Osteoblast (primary cell): Measurements from ENCODE around the gene PITPNC1. TPM values are rescaled to one million over a fixed set of nuclear protein-coding genes. Genes with fewer than 3 reads are reported as not detected.
A peak's percentile ranks its signal among the peaks of the same experiment; 100 is the strongest.

Source experiments
- DNase-seq: peaks from one replicate; pipeline ENCODE4 v3.0.0; 2011; ENCODE audit warnings: low spot score, mixed read lengths; ENCODE audit not compliant: insufficient read length; ENCODE audit errors: missing footprints
- H2AFZ ChIP-seq: 2 replicates; pipeline ENCODE4 v1.6.0; 2011; ENCODE audit warnings: mild to moderate bottlenecking, low read length
- H3K27ac ChIP-seq: 2 replicates; pipeline ENCODE4 v1.5.1; 2011; ENCODE audit warnings: mild to moderate bottlenecking, low read depth, low read length, moderate library complexity
- H3K27me3 ChIP-seq: 2 replicates; pipeline ENCODE4 v1.6.0; 2012; ENCODE audit warnings: mild to moderate bottlenecking, control low read depth, inconsistent platforms, low read length, moderate library complexity; ENCODE audit not compliant: insufficient read depth
- H3K36me3 ChIP-seq: 2 replicates; pipeline ENCODE4 v1.5.1; 2011; ENCODE audit warnings: mild to moderate bottlenecking, low read length, control low read depth, moderate library complexity; ENCODE audit not compliant: insufficient read depth
- H3K4me1 ChIP-seq: 2 replicates; pipeline ENCODE4 v1.5.1; 2011; ENCODE audit warnings: mild to moderate bottlenecking, low read length, control low read depth, moderate library complexity; ENCODE audit not compliant: insufficient read depth
- H3K4me2 ChIP-seq: 2 replicates; pipeline ENCODE4 v1.6.0; 2011; ENCODE audit warnings: mild to moderate bottlenecking, low read length; ENCODE audit not compliant: insufficient read depth
- H3K4me3 ChIP-seq: fragments of 200-600 bp; sonication (generic); 3 replicates; pipeline ENCODE4 v1.5.1; 2012; ENCODE audit warnings: mild to moderate bottlenecking, low read length, inconsistent platforms; ENCODE audit not compliant: insufficient read depth
- H3K79me2 ChIP-seq: 2 replicates; pipeline ENCODE4 v1.6.0; 2012; ENCODE audit warnings: mild to moderate bottlenecking, low read length, control low read depth, inconsistent platforms; ENCODE audit not compliant: insufficient read depth
- H3K9me3 ChIP-seq: 2 replicates; pipeline ENCODE4 v1.5.1; 2011; ENCODE audit warnings: low read depth, low read length, control low read depth
- H4K20me1 ChIP-seq: 2 replicates; pipeline ENCODE4 v1.6.0; 2012; ENCODE audit warnings: mild to moderate bottlenecking, low read length, control low read depth; ENCODE audit not compliant: insufficient read depth
- CTCF ChIP-seq: IDR thresholded peaks from 2 replicates; pipeline ENCODE4 v1.5.1; 2011; ENCODE audit warnings: mild to moderate bottlenecking, low read depth, low read length, moderate library complexity; ENCODE audit errors: extremely low read depth
- total RNA-seq: library from RNA; depleted of rRNA; stranded (reverse); fragments of >200 nt; gene quantifications from 2 replicates; pipeline ENCODE4 v1.2.3, GENCODE V29; 2012

The PITPNC1 gene
- total RNA-seq, 1 donor: 6.2 TPM

GRCh38 chr17:67601897-67602296 lies 224.8 kb downstream of the PITPNC1 start:
- Histone ChIP-seq H3K36me3 (no peaks in the 10 kb centered on the region), H3K4me3 (no peak overlapping the region), H2AFZ (no peak overlapping the region), H3K27me3 (no peaks in the 10 kb centered on the region), H3K27ac (no peak overlapping the region), H4K20me1 (no peaks in the 10 kb centered on the region), H3K4me2 (no peak overlapping the region), H3K9me3 (no peaks in the 10 kb centered on the region), H3K79me2 (no peaks in the 10 kb centered on the region), H3K4me1 (no peaks in the 10 kb centered on the region)
- no peak for TF ChIP-seq CTCF
- DNase-seq: no peak

- no peaks in the 10 kb centered on the region for H3K27me3 ChIP-seq
- H3K4me2 ChIP-seq: no peak overlapping the region
- H3K36me3 ChIP-seq: no peaks in the 10 kb centered on the region
- no peaks in the 10 kb centered on the region for H3K4me1 ChIP-seq
- no peak for TF ChIP-seq CTCF
- DNase-seq: no peak
- H2AFZ ChIP-seq: no peak overlapping the region
- no peak overlapping the region for H3K27ac ChIP-seq
- no peaks in the 10 kb centered on the region for H4K20me1 ChIP-seq
- no peaks in the 10 kb centered on the region for H3K9me3 ChIP-seq
- H3K4me3 ChIP-seq: no peak overlapping the region
- no peaks in the 10 kb centered on the region for H3K79me2 ChIP-seq
Measured at GRCh38 chr17:67602444-67602843, 225.4 kb downstream of the PITPNC1 start.

GRCh38 chr17:67602974-67603373 lies 225.9 kb downstream of the PITPNC1 start:
- Histone ChIP-seq H3K4me2 (no peak overlapping the region), H3K4me3 (no peak overlapping the region), H3K27ac (no peak overlapping the region), H3K36me3 (no peaks in the 10 kb centered on the region), H4K20me1 (no peaks in the 10 kb centered on the region), H2AFZ (no peak overlapping the region), H3K27me3 (no peaks in the 10 kb centered on the region), H3K9me3 (no peaks in the 10 kb centered on the region), H3K79me2 (no peaks in the 10 kb centered on the region), H3K4me1 (no peaks in the 10 kb centered on the region)
- DNase-seq: peak; percentile 81
- TF ChIP-seq CTCF: peak; percentile 59

- no peaks in the 10 kb centered on the region for H3K9me3 ChIP-seq
- DNase-seq: no peak
- H2AFZ ChIP-seq: no peak overlapping the region
- no peak for TF ChIP-seq CTCF
- H3K4me3 ChIP-seq: no peak overlapping the region
- no peak overlapping the region for H3K27ac ChIP-seq
- H3K4me2 ChIP-seq: no peak overlapping the region
- H3K79me2 ChIP-seq: no peaks in the 10 kb centered on the region
- H3K36me3 ChIP-seq: no peaks in the 10 kb centered on the region
- H3K27me3 ChIP-seq: no peaks in the 10 kb centered on the region
- H3K4me1 ChIP-seq: peaks cover 7% of the 10 kb centered on the region
- H4K20me1 ChIP-seq: no peaks in the 10 kb centered on the region
Measured at GRCh38 chr17:67605256-67605912, 228.3 kb downstream of the PITPNC1 start.
